Lower lobe of right lung (tissue), 2 donors: ENCODE measurements around the gene LGI4. TPM values are rescaled to one million over a fixed set of nuclear protein-coding genes. Genes with fewer than 3 reads are reported as not detected.

Source experiments
- ATAC-seq, 2 donors: fragments of 200-7000 bp; cut with Tn5 transposase; one replicate each; pipeline ENCODE4 v1.9.1; 2020 to 2022; ENCODE audit warnings: mild to moderate bottlenecking in 2 of 2, moderate library complexity in 2 of 2
- DNase-seq: peaks from one replicate; pipeline ENCODE4 v3.0.0-alpha.2; 2020
- H3K27ac ChIP-seq: fragments of 200-600 bp; one replicate; pipeline ENCODE4 v1.8.0; 2022
- H3K27me3 ChIP-seq: fragments of 200-600 bp; one replicate; pipeline ENCODE4 v1.8.0; 2022; ENCODE audit warnings: low read depth
- H3K36me3 ChIP-seq: fragments of 200-600 bp; one replicate; pipeline ENCODE4 v1.8.0; 2022; ENCODE audit warnings: mild to moderate bottlenecking
- H3K4me1 ChIP-seq: fragments of 200-600 bp; one replicate; pipeline ENCODE4 v1.8.0; 2022
- H3K4me3 ChIP-seq: fragments of 200-600 bp; one replicate; pipeline ENCODE4 v1.8.0; 2022; ENCODE audit warnings: mild to moderate bottlenecking
- H3K9me3 ChIP-seq: fragments of 200-600 bp; one replicate; pipeline ENCODE4 v1.8.0; 2022
- CTCF ChIP-seq: fragments of 200-600 bp; IDR thresholded peaks from one replicate; pipeline ENCODE4 v1.8.0; 2022; ENCODE audit warnings: antibody characterized with exemption, mild to moderate bottlenecking
- intact Hi-C: fragments of 100-400 bp; cut with DNase I; formaldehyde crosslinking; loops from one replicate; pipeline ENCODE4 v1.11.0; 2022
- total RNA-seq: library from RNA; stranded (reverse); fragmentation: NEBNext Ultra II Directional; extraction: Animal tissue kit (Norgen Biotek cat#: 25700); gene quantifications from one replicate; pipeline ENCODE4 v1.2.1, GENCODE V29; 2021
- donor health status: DM: no; HTN: yes; CAD: no; lungs with severe emphysema.

Gene LGI4
- total RNA-seq, 1 donor from 2014 or later = 6.3 TPM

- TF ChIP-seq CTCF = no peak
- intact Hi-C loops = no loop called here
- no peak overlapping the region for H3K27ac ChIP-seq
These were observed 27.3 kb downstream of the LGI4 start for GRCh38 chr19:35107545-35107944.

GRCh38 chr19:35106898-35107541, 27.8 kb downstream of the LGI4 start:
- intact Hi-C loops = no loop called here
- no peak overlapping the region for H3K27ac ChIP-seq
- TF ChIP-seq CTCF = no peak

More at GRCh38 chr19:35107545-35107944, 27.3 kb downstream of the LGI4 start:
- Histone ChIP-seq H3K27me3 (no peaks in the 10 kb centered on the region), H3K36me3 (no peaks in the 10 kb centered on the region), H3K9me3 (no peaks in the 10 kb centered on the region), H3K4me3 (no peak overlapping the region), H3K4me1 (peaks cover 5% of the 10 kb centered on the region)
- peak; percentile 40 to 46 for ATAC-seq
- no peak for DNase-seq

DNA sequence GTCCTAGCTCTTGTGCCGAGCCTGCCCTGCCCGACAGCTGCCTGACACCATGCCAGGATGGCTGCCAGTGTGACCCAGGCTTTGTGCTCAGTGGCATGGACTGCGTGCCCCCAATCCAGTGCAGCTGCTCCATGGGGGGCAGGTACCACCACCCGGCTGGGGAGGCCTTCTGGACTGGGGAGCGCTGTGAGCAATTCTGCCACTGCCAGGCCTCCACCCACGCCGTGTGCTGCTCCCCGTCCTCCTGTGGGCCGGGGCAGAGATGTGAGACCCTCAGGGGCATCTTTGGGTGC, 28.6 kb downstream of the LGI4 start:
- Histone ChIP-seq H3K27ac (no peak overlapping the region), H3K4me3 (no peak overlapping the region), H3K9me3 (no peaks in the 10 kb centered on the region), H3K36me3 (no peaks in the 10 kb centered on the region), H3K4me1 (peaks cover 5% of the 10 kb centered on the region), H3K27me3 (no peaks in the 10 kb centered on the region)
- DNase-seq (no peak), ATAC-seq (no peak)
- intact Hi-C loops = no loop called here
- TF ChIP-seq CTCF = no peak

More at GRCh38 chr19:35106898-35107541, 27.8 kb downstream of the LGI4 start:
- DNase-seq (no peak), ATAC-seq (no peak)
- Histone ChIP-seq H3K27me3 (no peaks in the 10 kb centered on the region), H3K36me3 (no peaks in the 10 kb centered on the region), H3K4me1 (peaks cover 5% of the 10 kb centered on the region), H3K4me3 (no peak overlapping the region), H3K9me3 (no peaks in the 10 kb centered on the region)

DNA sequence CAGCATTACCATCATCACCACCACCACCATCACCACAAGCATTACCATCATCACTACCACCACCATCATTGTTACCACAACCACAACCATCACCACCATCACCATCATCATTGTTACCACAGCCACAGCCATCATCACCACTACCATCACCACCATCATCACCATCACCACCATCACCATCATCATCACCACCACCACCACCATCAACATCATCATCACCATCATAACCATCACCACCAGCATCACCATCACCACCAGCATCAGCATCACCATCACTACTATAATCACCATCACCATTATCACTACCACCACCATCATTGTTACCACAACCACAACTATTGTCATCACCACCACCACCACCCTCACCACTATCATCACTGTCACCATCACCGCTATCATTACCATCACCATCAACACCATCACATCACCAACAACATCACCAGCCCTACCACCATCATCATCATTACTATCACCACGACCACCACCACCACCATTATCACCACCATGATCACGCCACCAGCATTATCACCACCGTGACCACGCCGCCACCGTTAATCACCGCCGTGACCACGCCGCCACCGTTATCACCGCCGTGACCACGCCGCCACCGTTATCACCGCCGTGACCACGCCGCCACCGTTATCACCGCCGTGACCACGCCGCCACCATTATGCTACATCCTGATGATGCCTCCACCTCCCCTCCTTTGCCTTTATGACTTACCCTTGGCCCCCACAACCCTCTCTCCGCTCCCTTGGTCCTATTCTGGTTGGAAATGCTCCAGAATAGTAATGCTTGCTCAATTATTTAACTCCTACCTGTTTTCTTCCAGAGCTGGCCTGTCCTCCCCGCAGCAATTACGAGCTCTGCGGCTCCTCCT, 29.2 kb downstream of the LGI4 start:
- Histone ChIP-seq H3K4me1 (peaks cover 5% of the 10 kb centered on the region), H3K27ac (no peak overlapping the region), H3K9me3 (no peaks in the 10 kb centered on the region), H3K36me3 (no peaks in the 10 kb centered on the region), H3K27me3 (no peaks in the 10 kb centered on the region), H3K4me3 (no peak overlapping the region)
- DNase-seq (no peak), ATAC-seq (no peak)
- intact Hi-C loops = no loop called here
- TF ChIP-seq CTCF = no peak

- Histone ChIP-seq H3K4me3 (no peak overlapping the region), H3K36me3 (no peaks in the 10 kb centered on the region), H3K27me3 (no peaks in the 10 kb centered on the region), H3K9me3 (no peaks in the 10 kb centered on the region), H3K4me1 (peaks cover 5% of the 10 kb centered on the region), H3K27ac (no peak overlapping the region)
- TF ChIP-seq CTCF = no peak
- ATAC-seq = no peak
- intact Hi-C loops = no loop called here
- DNase-seq = no peak
These were observed 29.8 kb downstream of the LGI4 start for GRCh38 chr19:35105047-35105410.
